HFF-Myc (cell line): ENCODE data around the gene PAPOLB.
A peak's percentile ranks its signal among the peaks of the same experiment; 100 is the strongest.

Experiments
- DNase-seq: peaks from one replicate; pipeline ENCODE4 v3.0.0-alpha.2; 2011; ENCODE audit warnings: low read depth; ENCODE audit errors: extremely low read depth
- H3K4me3 ChIP-seq: replicated peaks from 2 replicates; pipeline ENCODE4 v1.5.1; 2011; ENCODE audit warnings: low read depth, mild to moderate bottlenecking, control low read depth, low read length
- CTCF ChIP-seq: IDR thresholded peaks from 2 replicates; pipeline ENCODE4 v1.5.1; 2012; ENCODE audit warnings: mild to moderate bottlenecking, low read depth, low read length, control low read depth; ENCODE audit errors: missing control alignments

The PAPOLB gene

GRCh38 chr7:4883372-4884144, 21.7 kb upstream of the PAPOLB start, which contains the start of gene RADIL:
Gene RADIL (minus strand): TSS chr7:4883716. CDS start chr7:4878139, 5,577 bp downstream.
- peak; percentile 56 for DNase-seq
- peak; percentile 84 for TF ChIP-seq CTCF
- peak within 1 kb of the TSS; percentile 51 for H3K4me3 ChIP-seq

DNA sequence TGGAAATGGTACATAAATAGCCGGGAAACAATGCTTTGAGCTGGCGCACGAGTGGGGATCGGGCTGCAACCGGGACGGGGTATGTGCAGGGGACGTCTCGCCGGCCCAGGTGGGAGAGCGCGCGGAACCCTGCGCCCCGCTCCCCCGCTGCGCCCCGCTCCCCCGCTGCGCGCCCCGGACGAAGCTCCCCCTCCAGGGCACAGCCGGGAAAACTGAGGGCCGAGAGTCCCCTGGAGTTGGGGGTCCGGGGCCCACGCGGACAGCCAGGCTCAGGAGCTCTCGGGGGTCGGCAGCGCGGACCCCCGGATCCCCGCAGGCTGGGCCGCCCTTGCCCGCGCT, 21.2 kb upstream of the PAPOLB start:
- no peak for DNase-seq
- H3K4me3 ChIP-seq: peak overlapping the region; percentile 51

GRCh38 chr7:4882169-4883032, 20.6 kb upstream of the PAPOLB start:
- TF ChIP-seq CTCF: no peak
- DNase-seq: peak; percentile 59
- H3K4me3 ChIP-seq: peak overlapping the region; percentile 51

More for the DNA sequence above, 21.2 kb upstream of the PAPOLB start:
- no peak for TF ChIP-seq CTCF

DNA sequence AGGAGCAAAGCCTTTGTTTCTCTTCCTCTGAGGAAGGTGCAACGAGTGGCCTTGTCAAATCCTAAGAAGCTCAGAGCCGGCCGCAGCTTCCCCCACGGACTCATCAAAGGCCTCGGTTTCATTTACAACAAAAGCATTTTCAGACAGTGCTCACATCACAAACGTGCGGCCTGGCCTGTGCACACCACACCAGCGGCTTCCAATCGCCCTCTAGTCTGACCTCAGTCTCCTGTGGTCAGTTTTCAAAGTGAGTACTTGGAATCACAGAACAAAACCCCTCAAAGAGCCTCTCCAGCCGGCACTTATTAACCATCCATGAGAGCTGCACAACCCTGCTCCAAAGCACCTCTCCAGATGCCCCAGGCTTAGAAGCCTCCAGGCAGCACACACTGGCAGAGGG, 18.4 kb upstream of the PAPOLB start:
- DNase-seq: no peak
- no peak overlapping the region for H3K4me3 ChIP-seq
- no peak for TF ChIP-seq CTCF

- no peak overlapping the region for H3K4me3 ChIP-seq
- no peak for TF ChIP-seq CTCF
- no peak for DNase-seq
Measured at GRCh38 chr7:4879396-4880081, 17.7 kb upstream of the PAPOLB start.
